GM20000 (cell line): ENCODE results near the gene TMEM108.

ENCODE experiments used
- DNase-seq: peaks from one replicate; pipeline ENCODE4 v3.0.0; 2012; ENCODE audit warnings: low spot score
- TF ChIP-seq, protein P1 (sequence below): IDR thresholded peaks from 2 replicates; pipeline ENCODE4 v1.5.1; 2012; ENCODE audit warnings: mild to moderate bottlenecking, control low read depth; ENCODE audit errors: extremely low read depth, missing control alignments

TMEM108 gene

DNA sequence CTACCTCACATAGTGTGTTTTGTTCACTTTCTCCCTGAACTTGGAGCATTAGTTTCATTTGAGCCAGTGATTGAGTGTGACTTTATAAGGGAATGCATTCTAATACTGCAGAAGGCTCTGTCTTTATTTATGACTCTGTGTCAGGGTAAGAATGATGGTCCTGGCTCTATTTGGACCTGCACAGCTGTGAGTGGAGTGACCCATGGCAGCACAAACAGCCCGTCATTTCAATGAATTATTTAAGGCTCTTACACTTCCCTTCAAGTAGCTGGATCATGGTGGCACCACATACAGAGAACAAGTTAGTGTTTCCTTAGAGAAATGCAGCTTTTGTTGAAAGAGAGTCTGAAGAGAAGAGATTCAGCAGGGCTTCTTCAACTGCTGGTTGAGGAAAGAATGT is 16.4 kb downstream of the TMEM108 start:
- no peak for DNase-seq

DNA sequence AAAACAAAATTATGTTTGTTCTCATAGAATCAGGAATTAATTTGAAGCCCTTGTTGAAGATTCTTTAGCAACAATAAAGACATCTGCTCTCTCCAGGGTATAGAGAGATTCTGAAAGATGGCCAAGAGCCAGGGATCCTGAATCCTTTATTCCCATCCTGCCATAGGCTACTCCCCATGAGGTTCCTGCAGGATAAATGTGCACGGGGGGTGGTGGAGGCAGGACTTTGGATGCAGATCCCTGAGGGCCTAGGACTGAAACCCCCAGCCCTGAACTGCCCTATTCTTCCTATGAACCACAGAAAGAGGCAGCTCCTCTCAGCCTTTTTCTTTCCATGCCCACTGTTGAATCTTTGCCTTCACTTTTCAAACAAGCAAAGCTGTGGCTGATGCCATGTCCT is 17.1 kb downstream of the TMEM108 start:
- TF ChIP-seq, protein P1, sequence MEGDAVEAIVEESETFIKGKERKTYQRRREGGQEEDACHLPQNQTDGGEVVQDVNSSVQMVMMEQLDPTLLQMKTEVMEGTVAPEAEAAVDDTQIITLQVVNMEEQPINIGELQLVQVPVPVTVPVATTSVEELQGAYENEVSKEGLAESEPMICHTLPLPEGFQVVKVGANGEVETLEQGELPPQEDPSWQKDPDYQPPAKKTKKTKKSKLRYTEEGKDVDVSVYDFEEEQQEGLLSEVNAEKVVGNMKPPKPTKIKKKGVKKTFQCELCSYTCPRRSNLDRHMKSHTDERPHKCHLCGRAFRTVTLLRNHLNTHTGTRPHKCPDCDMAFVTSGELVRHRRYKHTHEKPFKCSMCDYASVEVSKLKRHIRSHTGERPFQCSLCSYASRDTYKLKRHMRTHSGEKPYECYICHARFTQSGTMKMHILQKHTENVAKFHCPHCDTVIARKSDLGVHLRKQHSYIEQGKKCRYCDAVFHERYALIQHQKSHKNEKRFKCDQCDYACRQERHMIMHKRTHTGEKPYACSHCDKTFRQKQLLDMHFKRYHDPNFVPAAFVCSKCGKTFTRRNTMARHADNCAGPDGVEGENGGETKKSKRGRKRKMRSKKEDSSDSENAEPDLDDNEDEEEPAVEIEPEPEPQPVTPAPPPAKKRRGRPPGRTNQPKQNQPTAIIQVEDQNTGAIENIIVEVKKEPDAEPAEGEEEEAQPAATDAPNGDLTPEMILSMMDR: no peak
- DNase-seq: no peak

More for the DNA sequence above, 16.4 kb downstream of the TMEM108 start:
- TF ChIP-seq, protein P1: no peak

- DNase-seq: no peak
- TF ChIP-seq, protein P1: no peak
Measured at GRCh38 chr3:133058243-133058642, 20.1 kb downstream of the TMEM108 start.

GRCh38 chr3:133058831-133059230 is 20.6 kb downstream of the TMEM108 start:
- TF ChIP-seq, protein P1: no peak
- DNase-seq: no peak

DNA sequence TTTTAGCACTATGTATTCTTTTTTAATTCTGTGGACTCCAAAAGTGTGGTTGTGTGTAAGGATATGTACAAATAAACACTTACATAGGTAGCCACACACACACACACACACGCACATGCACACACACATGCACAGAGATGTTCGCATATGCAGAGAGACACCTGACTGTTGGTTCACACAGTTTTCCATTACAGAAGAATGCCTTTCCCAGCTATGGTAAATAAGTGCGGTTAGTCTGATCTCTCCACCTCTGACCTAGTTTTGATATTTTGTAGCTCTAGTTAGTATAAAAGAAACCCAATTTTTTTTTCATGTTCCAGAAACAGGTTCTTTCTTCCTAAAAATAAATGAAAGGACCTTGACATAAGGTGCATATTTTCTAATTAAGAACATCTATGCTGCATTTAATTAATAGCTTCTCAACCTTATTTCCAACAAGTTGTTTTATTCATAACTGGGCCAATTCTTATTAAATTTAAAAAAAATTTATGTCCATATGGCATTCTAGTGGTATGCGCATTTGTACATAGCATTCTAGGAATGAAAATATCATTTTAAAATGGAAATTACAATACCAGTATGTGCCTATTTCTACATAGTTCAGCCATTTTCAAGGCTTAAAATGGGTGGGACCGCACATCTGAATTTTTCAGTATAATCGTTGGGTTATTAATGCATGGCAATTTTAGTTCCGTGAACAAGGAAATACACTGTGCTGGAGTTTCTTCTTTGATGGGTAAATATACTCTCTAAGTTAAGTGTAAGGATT is 27.2 kb downstream of the TMEM108 start:
- TF ChIP-seq, protein P1: no peak
- DNase-seq: no peak

DNA sequence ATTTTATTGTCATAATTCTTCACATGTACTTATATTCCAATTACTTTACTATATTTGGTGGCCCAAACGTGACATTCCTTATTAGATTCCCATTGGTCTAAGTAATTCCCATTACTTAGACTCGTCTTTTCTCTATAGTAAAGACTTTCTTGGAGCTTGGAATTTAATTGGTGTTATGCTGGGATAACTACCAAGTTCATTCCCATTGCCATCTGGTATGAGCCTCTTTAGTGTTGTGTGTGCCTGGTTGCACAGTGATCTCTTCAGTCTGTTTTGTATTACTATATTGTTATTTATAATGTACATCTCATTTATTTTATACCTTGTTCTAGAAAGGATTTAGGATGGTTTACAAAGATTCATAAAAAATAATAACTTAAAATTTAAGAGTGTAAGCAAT is 27.8 kb downstream of the TMEM108 start:
- no peak for DNase-seq
- TF ChIP-seq, protein P1: no peak

DNA sequence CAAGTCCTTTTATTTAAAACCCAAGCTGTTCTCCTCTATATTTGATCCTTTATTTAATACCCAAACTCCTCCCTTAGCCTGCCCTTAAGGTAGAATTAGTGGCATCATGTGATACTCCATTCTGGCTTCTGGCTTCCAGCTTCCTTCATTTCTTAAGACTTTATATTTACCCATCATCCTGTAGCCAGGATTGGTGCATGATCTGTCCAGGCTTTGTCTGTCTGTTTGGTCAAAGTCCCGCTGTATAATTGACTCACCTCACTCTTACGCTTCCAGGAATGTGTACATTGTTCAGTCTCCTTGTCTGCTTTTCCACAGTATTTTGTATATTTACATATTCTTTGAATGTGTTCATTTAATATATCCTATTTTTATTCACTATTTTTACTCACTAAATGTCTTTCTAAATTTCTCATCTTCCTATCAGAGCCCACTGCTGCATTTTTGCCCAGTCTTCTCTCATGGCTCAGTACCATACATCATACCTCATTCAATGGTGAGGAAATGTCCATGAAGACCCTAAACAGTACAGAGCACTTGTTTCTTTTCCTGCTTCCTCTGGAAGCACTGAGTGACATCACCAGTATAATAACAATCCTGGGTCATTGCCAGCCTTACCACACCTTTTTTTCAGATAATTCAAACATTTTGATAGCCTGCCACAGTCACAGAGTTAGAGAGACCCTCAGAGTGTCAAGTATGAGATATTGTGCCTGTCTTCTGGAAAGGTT is 31.5 kb downstream of the TMEM108 start:
- no peak for DNase-seq
- TF ChIP-seq, protein P1: no peak
